ENCODE results near the gene SLAMF1.
A peak's percentile ranks its signal among the peaks of the same experiment; 100 is the strongest.

Gene SLAMF1

GRCh38 chr1:160681066-160681890 lies 34.4 kb upstream of the SLAMF1 start:
- Histone ChIP-seq H3K4me3 (ENCODE audit: low read depth, low read length) (no peak overlapping the region), H3K4me1 (no peaks in the 10 kb centered on the region), H3K9me3 (no peaks in the 10 kb centered on the region), H3K27me3 (peaks cover 16% of the 10 kb centered on the region), H3K36me3 (no peaks in the 10 kb centered on the region)
- TF ChIP-seq, protein P1, sequence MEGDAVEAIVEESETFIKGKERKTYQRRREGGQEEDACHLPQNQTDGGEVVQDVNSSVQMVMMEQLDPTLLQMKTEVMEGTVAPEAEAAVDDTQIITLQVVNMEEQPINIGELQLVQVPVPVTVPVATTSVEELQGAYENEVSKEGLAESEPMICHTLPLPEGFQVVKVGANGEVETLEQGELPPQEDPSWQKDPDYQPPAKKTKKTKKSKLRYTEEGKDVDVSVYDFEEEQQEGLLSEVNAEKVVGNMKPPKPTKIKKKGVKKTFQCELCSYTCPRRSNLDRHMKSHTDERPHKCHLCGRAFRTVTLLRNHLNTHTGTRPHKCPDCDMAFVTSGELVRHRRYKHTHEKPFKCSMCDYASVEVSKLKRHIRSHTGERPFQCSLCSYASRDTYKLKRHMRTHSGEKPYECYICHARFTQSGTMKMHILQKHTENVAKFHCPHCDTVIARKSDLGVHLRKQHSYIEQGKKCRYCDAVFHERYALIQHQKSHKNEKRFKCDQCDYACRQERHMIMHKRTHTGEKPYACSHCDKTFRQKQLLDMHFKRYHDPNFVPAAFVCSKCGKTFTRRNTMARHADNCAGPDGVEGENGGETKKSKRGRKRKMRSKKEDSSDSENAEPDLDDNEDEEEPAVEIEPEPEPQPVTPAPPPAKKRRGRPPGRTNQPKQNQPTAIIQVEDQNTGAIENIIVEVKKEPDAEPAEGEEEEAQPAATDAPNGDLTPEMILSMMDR (IDR thresholded peaks at IDR 0.05; ENCODE audit: low read depth, low read length), result peak; percentile 58
- peak; percentile 60 for DNase-seq

DNA sequence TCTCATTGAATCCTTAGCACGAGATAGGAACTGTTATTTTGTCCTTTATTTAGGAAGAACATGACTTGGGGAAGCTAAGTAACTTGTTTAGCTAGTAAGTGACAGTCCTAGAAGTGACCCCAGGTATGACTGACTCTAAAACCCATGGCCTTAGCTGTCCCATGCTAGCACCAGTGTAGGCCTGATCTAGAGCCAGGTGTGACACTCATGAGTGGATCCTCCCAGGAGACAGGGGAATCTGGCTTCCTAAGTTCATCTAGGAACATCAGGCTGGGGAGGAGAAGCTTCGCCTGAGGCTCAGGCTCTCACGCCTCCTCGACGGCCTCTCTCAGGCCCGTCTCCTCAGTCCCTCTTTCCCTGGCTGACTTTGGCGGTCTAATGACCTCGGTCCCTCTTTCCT lies 33.6 kb upstream of the SLAMF1 start:
- Histone ChIP-seq H3K27me3 (peaks cover 16% of the 10 kb centered on the region), H3K9me3 (no peaks in the 10 kb centered on the region), H3K4me1 (no peaks in the 10 kb centered on the region), H3K36me3 (no peaks in the 10 kb centered on the region), H3K4me3 (ENCODE audit: low read depth, low read length) (no peak overlapping the region)
- DNase-seq, result no peak
- TF ChIP-seq, protein P1 (IDR thresholded peaks at IDR 0.05; ENCODE audit: low read depth, low read length), result no peak

- TF ChIP-seq, protein P1 (IDR thresholded peaks at IDR 0.05; ENCODE audit: low read depth, low read length), result no peak
- no peaks in the 10 kb centered on the region for H3K4me1 ChIP-seq
Observed at GRCh38 chr1:160679893-160680292, 33.0 kb upstream of the SLAMF1 start.

DNA sequence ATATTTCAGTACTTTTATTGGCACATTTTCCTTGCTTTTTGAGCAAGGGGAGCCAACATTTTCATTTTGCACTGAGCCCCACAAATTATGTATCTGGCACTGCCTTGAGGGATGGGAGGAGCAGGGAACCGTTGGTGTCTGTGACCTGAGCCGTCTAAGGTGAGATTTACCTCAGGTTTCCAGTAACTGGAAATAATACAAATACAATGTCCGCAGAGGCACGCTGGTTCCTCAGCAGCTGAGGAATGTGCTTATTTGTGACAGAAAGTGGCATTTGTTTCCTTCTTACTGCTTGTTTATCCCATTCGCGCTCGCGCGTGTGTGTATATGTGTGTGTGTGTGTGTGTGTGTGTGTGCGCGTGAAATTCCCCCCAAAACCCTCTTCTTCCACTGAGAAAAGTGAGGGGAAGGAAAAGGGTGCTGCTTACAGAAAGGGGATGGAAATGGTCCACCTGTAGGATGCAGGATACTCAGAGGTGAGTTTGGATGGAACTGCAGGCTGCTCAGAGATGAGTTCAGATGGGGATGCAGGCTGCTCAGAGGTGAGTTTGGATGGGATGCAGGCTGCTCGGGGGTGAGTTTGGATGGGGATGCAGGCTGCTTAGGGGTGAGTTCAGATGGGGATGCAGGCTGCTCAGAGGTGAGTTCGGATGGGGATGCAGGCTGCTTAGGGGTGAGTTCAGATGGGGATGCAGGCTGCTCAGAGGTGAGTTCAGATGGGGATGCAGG lies 30.2 kb upstream of the SLAMF1 start:
- TF ChIP-seq, protein P1 (IDR thresholded peaks at IDR 0.05; ENCODE audit: low read depth, low read length), result no peak
- peaks cover 16% of the 10 kb centered on the region for H3K27me3 ChIP-seq
- no peak overlapping the region for H3K4me3 ChIP-seq (ENCODE audit: low read depth, low read length)
- no peaks in the 10 kb centered on the region for H3K4me1 ChIP-seq
- H3K36me3 ChIP-seq, result no peaks in the 10 kb centered on the region
- no peak for DNase-seq
- H3K9me3 ChIP-seq, result no peaks in the 10 kb centered on the region

More at GRCh38 chr1:160679893-160680292, 33.0 kb upstream of the SLAMF1 start:
- Histone ChIP-seq H3K4me3 (ENCODE audit: low read depth, low read length) (no peak overlapping the region), H3K9me3 (no peaks in the 10 kb centered on the region), H3K27me3 (peaks cover 16% of the 10 kb centered on the region), H3K36me3 (no peaks in the 10 kb centered on the region)
- DNase-seq, result no peak

- Histone ChIP-seq H3K36me3 (no peaks in the 10 kb centered on the region), H3K4me3 (ENCODE audit: low read depth, low read length) (no peak overlapping the region), H3K4me1 (no peaks in the 10 kb centered on the region), H3K27me3 (peaks cover 16% of the 10 kb centered on the region), H3K9me3 (no peaks in the 10 kb centered on the region)
- DNase-seq, result peak; percentile 57
- TF ChIP-seq, protein P1 (IDR thresholded peaks at IDR 0.05; ENCODE audit: low read depth, low read length), result peak; percentile 82
Observed at GRCh38 chr1:160675641-160676410, 29.0 kb upstream of the SLAMF1 start.
